Measurements from ENCODE around the gene ZC3H18. TPM values are rescaled to one million over a fixed set of nuclear protein-coding genes. Genes with fewer than 3 reads are reported as not detected.

ZC3H18 gene
- total RNA-seq, 1 donor from 2014 or later, result 48.9 TPM

GRCh38 chr16:88524274-88524972 is 45.8 kb upstream of the ZC3H18 start:
- H3K27ac Mint-ChIP-seq (ENCODE audit: unreplicated experiment), result no peak overlapping the region
- no peak overlapping the region for H3K4me3 Mint-ChIP-seq (ENCODE audit: unreplicated experiment)
- peaks cover 7% of the 10 kb centered on the region for H3K4me1 Mint-ChIP-seq (ENCODE audit: low read depth, unreplicated experiment)
- no peaks in the 10 kb centered on the region for H3K36me3 Mint-ChIP-seq (ENCODE audit: unreplicated experiment)
- DNase-seq, result no peak
- no peak for TF ChIP-seq CTCF (IDR thresholded peaks at IDR 0.05; ENCODE audit: partially characterized antibody, unreplicated experiment)
- peaks cover 10% of the 10 kb centered on the region for H3K27me3 Mint-ChIP-seq (ENCODE audit: unreplicated experiment)
- H3K9me3 Mint-ChIP-seq (ENCODE audit: unreplicated experiment), result peaks cover 11% of the 10 kb centered on the region

GRCh38 chr16:88524973-88525662 is 45.1 kb upstream of the ZC3H18 start:
- peaks cover 7% of the 10 kb centered on the region for H3K4me1 Mint-ChIP-seq (ENCODE audit: low read depth, unreplicated experiment)
- H3K27me3 Mint-ChIP-seq (ENCODE audit: unreplicated experiment), result peaks cover 9% of the 10 kb centered on the region
- H3K4me3 Mint-ChIP-seq (ENCODE audit: unreplicated experiment), result no peak overlapping the region

GRCh38 chr16:88525663-88525990 is 44.6 kb upstream of the ZC3H18 start:
- DNase-seq, result no peak
- Mint-ChIP-seq H3K4me1 (ENCODE audit: low read depth, unreplicated experiment) (peaks cover 7% of the 10 kb centered on the region), H3K4me3 (ENCODE audit: unreplicated experiment) (no peak overlapping the region), H3K9me3 (ENCODE audit: unreplicated experiment) (peaks cover 8% of the 10 kb centered on the region), H3K36me3 (ENCODE audit: unreplicated experiment) (no peaks in the 10 kb centered on the region), H3K27ac (ENCODE audit: unreplicated experiment) (no peak overlapping the region), H3K27me3 (ENCODE audit: unreplicated experiment) (peaks cover 9% of the 10 kb centered on the region)
- TF ChIP-seq CTCF (IDR thresholded peaks at IDR 0.05; ENCODE audit: partially characterized antibody, unreplicated experiment), result no peak

More at GRCh38 chr16:88524973-88525662, 45.1 kb upstream of the ZC3H18 start:
- DNase-seq, result no peak
- Mint-ChIP-seq H3K36me3 (ENCODE audit: unreplicated experiment) (no peaks in the 10 kb centered on the region), H3K27ac (ENCODE audit: unreplicated experiment) (no peak overlapping the region), H3K9me3 (ENCODE audit: unreplicated experiment) (peaks cover 11% of the 10 kb centered on the region)
- no peak for TF ChIP-seq CTCF (IDR thresholded peaks at IDR 0.05; ENCODE audit: partially characterized antibody, unreplicated experiment)

- TF ChIP-seq CTCF (IDR thresholded peaks at IDR 0.05; ENCODE audit: partially characterized antibody, unreplicated experiment), result no peak
- DNase-seq, result no peak
- Mint-ChIP-seq H3K27me3 (ENCODE audit: unreplicated experiment) (peaks cover 9% of the 10 kb centered on the region), H3K27ac (ENCODE audit: unreplicated experiment) (no peak overlapping the region), H3K9me3 (ENCODE audit: unreplicated experiment) (peaks cover 8% of the 10 kb centered on the region), H3K4me3 (ENCODE audit: unreplicated experiment) (no peak overlapping the region), H3K4me1 (ENCODE audit: low read depth, unreplicated experiment) (peaks cover 7% of the 10 kb centered on the region), H3K36me3 (ENCODE audit: unreplicated experiment) (no peaks in the 10 kb centered on the region)
These were observed 43.9 kb upstream of the ZC3H18 start for GRCh38 chr16:88526008-88526905.
